Adrenal gland (tissue), 5 donors: ENCODE measurements around the gene ZNF83.

Experiments used
- POLR2A ChIP-seq, 2 donors: fragments of 450-650 bp; IDR thresholded peaks; one replicate each; pipeline ENCODE4 v1.6.1; 2017; ENCODE audit warnings: antibody characterized with exemption in 2 of 2, mild to moderate bottlenecking in 2 of 2, moderate library complexity in 1 of 2
- TF ChIP-seq, protein P1 (sequence below), 6 experiments: fragments of 450-650 bp in 4 of 6; fragments of 200-600 bp in 2 of 6; sonication (generic) in 1 of 6; IDR thresholded peaks; 1 replicate in 5 of 6; 2 replicates in 1 of 6; pipeline versions ENCODE4 v1.5.1 to v1.8.0; 2016 to 2021; ENCODE audit warnings: antibody characterized with exemption in 6 of 6, mild to moderate bottlenecking in 2 of 6, moderate library complexity in 1 of 6
- donor health status: DM: no; HTN: no; CAD: no.

- peak; percentile 66 to 88 for TF ChIP-seq POLR2A (IDR thresholded peaks at IDR 0.05)
- TF ChIP-seq, protein P1, sequence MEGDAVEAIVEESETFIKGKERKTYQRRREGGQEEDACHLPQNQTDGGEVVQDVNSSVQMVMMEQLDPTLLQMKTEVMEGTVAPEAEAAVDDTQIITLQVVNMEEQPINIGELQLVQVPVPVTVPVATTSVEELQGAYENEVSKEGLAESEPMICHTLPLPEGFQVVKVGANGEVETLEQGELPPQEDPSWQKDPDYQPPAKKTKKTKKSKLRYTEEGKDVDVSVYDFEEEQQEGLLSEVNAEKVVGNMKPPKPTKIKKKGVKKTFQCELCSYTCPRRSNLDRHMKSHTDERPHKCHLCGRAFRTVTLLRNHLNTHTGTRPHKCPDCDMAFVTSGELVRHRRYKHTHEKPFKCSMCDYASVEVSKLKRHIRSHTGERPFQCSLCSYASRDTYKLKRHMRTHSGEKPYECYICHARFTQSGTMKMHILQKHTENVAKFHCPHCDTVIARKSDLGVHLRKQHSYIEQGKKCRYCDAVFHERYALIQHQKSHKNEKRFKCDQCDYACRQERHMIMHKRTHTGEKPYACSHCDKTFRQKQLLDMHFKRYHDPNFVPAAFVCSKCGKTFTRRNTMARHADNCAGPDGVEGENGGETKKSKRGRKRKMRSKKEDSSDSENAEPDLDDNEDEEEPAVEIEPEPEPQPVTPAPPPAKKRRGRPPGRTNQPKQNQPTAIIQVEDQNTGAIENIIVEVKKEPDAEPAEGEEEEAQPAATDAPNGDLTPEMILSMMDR (IDR thresholded peaks at IDR 0.05), result peak in 5 of 6 experiments; percentile 8 to 30 (median 27)
These were observed 67.9 kb downstream of the ZNF83 start, which contains the start of gene ZNF701 for GRCh38 chr19:52570000-52570861.
